Fibroblast of lung (primary cell): ENCODE data around the gene AREL1. TPM values are rescaled to one million over a fixed set of nuclear protein-coding genes. Genes with fewer than 3 reads are reported as not detected.

Experiments used
- DNase-seq, 2 donors: peaks; one replicate each; pipeline versions ENCODE4 v3.0.0 to v3.0.0-alpha.2; 2010; ENCODE audit warnings: low read depth in 2 of 2
- H2AFZ ChIP-seq: 2 replicates; pipeline ENCODE4 v1.5.1; 2012; ENCODE audit warnings: low read length, control low read depth, inconsistent platforms
- H3K27ac ChIP-seq: 2 replicates; pipeline ENCODE4 v1.5.1; 2011; ENCODE audit warnings: low read length, control low read depth; ENCODE audit not compliant: insufficient read depth
- H3K27me3 ChIP-seq: 2 replicates; pipeline ENCODE4 v1.5.1; 2011; ENCODE audit warnings: mild to moderate bottlenecking, low read length; ENCODE audit not compliant: control insufficient read depth, insufficient read depth
- H3K36me3 ChIP-seq: 2 replicates; pipeline ENCODE4 v1.5.1; 2011; ENCODE audit warnings: low read length; ENCODE audit not compliant: control insufficient read depth, insufficient read depth
- H3K4me1 ChIP-seq: 2 replicates; pipeline ENCODE4 v1.5.1; 2011; ENCODE audit warnings: low read length; ENCODE audit not compliant: control insufficient read depth, insufficient read depth; ENCODE audit errors: extremely low read depth
- H3K4me2 ChIP-seq: 2 replicates; pipeline ENCODE4 v1.5.1; 2011; ENCODE audit warnings: low read length, control low read depth; ENCODE audit not compliant: insufficient read depth; ENCODE audit errors: extremely low read depth
- H3K4me3 ChIP-seq, 4 experiments: fragments of 200-600 bp in 1 of 4; sonication (generic) in 1 of 4; replicated peaks in 1 of 4; 2 replicates each; pipeline ENCODE4 v1.5.1; 2011 to 2016; ENCODE audit warnings: low read length in 4 of 4, low read depth in 3 of 4, mild to moderate bottlenecking in 3 of 4, control low read depth in 2 of 4, inconsistent platforms in 1 of 4, mixed read lengths in 1 of 4; ENCODE audit not compliant: insufficient read depth in 1 of 4; ENCODE audit errors: control extremely low read depth in 1 of 4
- H3K79me2 ChIP-seq: 2 replicates; pipeline ENCODE4 v1.5.1; 2012; ENCODE audit warnings: mild to moderate bottlenecking, low read length, inconsistent platforms; ENCODE audit not compliant: control insufficient read depth, insufficient read depth
- H3K9ac ChIP-seq: 2 replicates; pipeline ENCODE4 v1.5.1; 2011; ENCODE audit warnings: mild to moderate bottlenecking, low read length, control low read depth; ENCODE audit not compliant: insufficient read depth
- H3K9me3 ChIP-seq: 2 replicates; pipeline ENCODE4 v1.5.1; 2012; ENCODE audit warnings: low read depth, low read length; ENCODE audit not compliant: control insufficient read depth, insufficient read depth
- H4K20me1 ChIP-seq: 2 replicates; pipeline ENCODE4 v1.5.1; 2011; ENCODE audit warnings: low read length; ENCODE audit not compliant: control insufficient read depth, insufficient read depth; ENCODE audit errors: extremely low read depth
- EZH2 ChIP-seq: IDR thresholded peaks from 2 replicates; pipeline ENCODE4 v1.5.1; 2012; ENCODE audit warnings: low read length, control low read depth, mild to moderate bottlenecking; ENCODE audit errors: missing control alignments
- polyA plus RNA-seq, 2 donors: library from polyadenylated mRNA; depleted of rRNA in 1 of 2; stranded (reverse) in 1 of 2; unstranded in 1 of 2; fragments of >200 nt; gene quantifications; 2 replicates each; pipeline ENCODE4 v1.2.1, GENCODE V29; 2011 to 2012; ENCODE audit warnings: missing spikeins in 1 of 2
- total RNA-seq: library from RNA; depleted of rRNA; stranded (reverse); fragments of >200 nt; gene quantifications from 2 replicates; pipeline ENCODE4 v1.2.1, GENCODE V29; 2014
- TF ChIP-seq, protein P1 (sequence below), 2 donors: IDR thresholded peaks in 1 of 2; conservative IDR thresholded peaks in 1 of 2; 1 replicate in 1 of 2; 2 replicates in 1 of 2; pipeline ENCODE4 v1.5.1; 2011 to 2012; ENCODE audit warnings: low read length in 2 of 2, control low read depth in 1 of 2, inconsistent platforms in 1 of 2, low read depth in 1 of 2, mild to moderate bottlenecking in 1 of 2

The AREL1 gene
- total and polyA plus RNA-seq, 2 donors (not counting 1 experiment from before 2014, with no cell fraction given): 28.2 to 36.5 TPM

DNA sequence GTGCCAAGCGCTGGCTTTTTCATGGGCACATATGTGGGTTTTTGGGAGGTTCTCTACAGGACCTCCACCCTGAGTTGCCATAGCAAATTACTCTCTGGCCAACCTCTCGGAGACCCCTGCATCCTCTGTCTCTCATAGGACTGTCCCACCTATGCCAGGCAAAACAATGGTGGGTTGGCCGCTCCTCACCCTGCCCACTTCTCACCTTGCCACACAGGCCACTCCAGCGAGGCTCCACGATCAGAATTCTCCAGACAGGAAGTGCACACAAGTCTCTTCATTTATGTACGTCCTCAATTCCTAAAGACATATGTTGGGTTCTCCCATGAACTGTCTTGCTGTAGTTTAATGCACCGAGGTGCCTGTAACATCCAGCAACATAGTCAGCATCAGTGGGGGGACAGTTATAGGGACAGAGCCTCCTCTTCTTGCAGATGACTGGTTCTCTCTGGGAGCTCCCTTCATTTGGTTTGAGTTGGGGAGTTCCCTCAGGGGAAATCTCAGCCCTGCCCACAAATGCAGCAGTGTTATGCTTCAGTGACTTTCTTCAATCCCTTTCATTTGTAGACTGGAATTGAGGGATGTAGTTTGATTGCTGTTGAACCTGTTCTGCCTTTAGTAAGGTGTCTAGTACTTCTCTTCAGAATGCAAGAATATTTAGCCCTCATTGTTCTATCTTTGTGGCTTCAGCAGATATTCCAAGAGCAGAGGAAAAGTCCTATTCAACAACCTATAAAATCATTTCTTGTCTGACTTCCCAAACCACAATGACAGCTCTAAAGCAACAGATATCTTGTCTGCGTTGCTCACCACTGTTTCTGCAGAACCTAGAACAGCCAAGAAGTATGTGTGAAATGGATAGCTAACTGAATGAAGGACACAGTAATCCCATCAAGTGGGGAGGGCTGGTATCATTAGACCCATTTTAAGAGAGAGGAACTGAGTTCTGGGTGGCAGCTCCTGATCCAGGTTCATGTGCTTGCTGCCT lies 98.1 kb downstream of the AREL1 start:
- H2AFZ ChIP-seq: no peak overlapping the region
- no peak overlapping the region for H3K9ac ChIP-seq
- no peaks in the 10 kb centered on the region for H3K27me3 ChIP-seq
- TF ChIP-seq EZH2: no peak
- TF ChIP-seq, protein P1, sequence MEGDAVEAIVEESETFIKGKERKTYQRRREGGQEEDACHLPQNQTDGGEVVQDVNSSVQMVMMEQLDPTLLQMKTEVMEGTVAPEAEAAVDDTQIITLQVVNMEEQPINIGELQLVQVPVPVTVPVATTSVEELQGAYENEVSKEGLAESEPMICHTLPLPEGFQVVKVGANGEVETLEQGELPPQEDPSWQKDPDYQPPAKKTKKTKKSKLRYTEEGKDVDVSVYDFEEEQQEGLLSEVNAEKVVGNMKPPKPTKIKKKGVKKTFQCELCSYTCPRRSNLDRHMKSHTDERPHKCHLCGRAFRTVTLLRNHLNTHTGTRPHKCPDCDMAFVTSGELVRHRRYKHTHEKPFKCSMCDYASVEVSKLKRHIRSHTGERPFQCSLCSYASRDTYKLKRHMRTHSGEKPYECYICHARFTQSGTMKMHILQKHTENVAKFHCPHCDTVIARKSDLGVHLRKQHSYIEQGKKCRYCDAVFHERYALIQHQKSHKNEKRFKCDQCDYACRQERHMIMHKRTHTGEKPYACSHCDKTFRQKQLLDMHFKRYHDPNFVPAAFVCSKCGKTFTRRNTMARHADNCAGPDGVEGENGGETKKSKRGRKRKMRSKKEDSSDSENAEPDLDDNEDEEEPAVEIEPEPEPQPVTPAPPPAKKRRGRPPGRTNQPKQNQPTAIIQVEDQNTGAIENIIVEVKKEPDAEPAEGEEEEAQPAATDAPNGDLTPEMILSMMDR (conservative IDR thresholded peaks at IDR 0.05 in 1 of 2, IDR thresholded peaks at IDR 0.05 in 1 of 2; ENCODE audit: low read depth in 1 of 2, low read length in 2 of 2): no peak
- DNase-seq: peak in 1 of 2 donors; percentile 58
- H3K36me3 ChIP-seq: peaks cover 2% of the 10 kb centered on the region
- H3K9me3 ChIP-seq: no peaks in the 10 kb centered on the region
- peaks cover 44% of the 10 kb centered on the region for H3K4me1 ChIP-seq
- peak overlapping the region in 1 of 4 experiments; percentile 36 for H3K4me3 ChIP-seq
- H3K4me2 ChIP-seq: peak overlapping the region; percentile 66
- peaks cover 32% of the 10 kb centered on the region for H3K79me2 ChIP-seq
- H4K20me1 ChIP-seq: no peaks in the 10 kb centered on the region
- H3K27ac ChIP-seq: no peak overlapping the region

DNA sequence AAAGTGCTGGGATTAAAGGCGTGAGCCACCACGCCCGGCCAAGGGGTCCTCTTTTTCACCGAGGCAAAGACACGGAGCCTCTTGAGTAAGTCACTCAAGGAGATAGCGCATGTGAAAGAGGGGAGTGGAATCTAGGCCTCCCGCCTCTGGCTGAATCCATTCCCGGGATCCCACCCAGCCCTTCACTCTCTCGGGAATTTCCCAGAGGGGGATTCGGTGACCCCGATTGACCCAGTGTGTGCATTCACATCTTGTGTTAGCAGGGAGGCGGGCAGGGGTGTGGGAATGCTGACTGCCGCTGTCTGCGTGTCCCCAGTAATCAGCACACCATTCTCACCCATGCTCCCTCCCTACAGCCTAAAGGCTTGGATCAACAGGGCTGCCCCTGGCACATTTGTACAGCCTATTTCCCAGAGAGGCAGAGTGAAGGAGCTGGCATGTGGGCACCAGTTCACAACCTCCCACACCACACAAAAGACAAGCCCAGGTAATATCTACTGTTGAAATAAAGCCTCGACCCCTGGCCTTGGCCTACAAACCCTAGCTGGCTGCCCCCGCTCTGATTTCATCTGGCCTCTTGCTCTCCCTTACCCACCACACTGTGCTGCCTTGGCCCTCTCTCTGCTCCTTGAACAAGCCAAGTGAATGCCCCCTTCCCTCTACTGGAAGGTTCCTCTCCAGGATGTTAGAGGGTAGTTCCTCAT lies 99.5 kb downstream of the AREL1 start:
- peaks cover 2% of the 10 kb centered on the region for H3K36me3 ChIP-seq
- H3K9me3 ChIP-seq: no peaks in the 10 kb centered on the region
- peaks cover 46% of the 10 kb centered on the region for H3K79me2 ChIP-seq
- no peak for DNase-seq
- no peak overlapping the region for H3K9ac ChIP-seq
- H3K27ac ChIP-seq: peak overlapping the region; percentile 22
- no peak overlapping the region for H2AFZ ChIP-seq
- peaks cover 37% of the 10 kb centered on the region for H3K4me1 ChIP-seq
- H3K4me2 ChIP-seq: peak overlapping the region; percentile 52
- TF ChIP-seq, protein P1 (conservative IDR thresholded peaks at IDR 0.05 in 1 of 2, IDR thresholded peaks at IDR 0.05 in 1 of 2; ENCODE audit: low read depth in 1 of 2, low read length in 2 of 2): no peak
- H3K27me3 ChIP-seq: no peaks in the 10 kb centered on the region
- H4K20me1 ChIP-seq: no peaks in the 10 kb centered on the region
- peak overlapping the region in 1 of 4 experiments; percentile 41 for H3K4me3 ChIP-seq
